GM21825 (cell line): ENCODE results near the gene MTMR12.
A peak's percentile ranks its signal among the peaks of the same experiment; 100 is the strongest.

Experiments
- ATAC-seq: cut with Tn5 transposase; IDR thresholded peaks from one replicate; pipeline ENCODE4 v1.9.1; 2021; ENCODE audit warnings: mild to moderate bottlenecking, moderate library complexity; ENCODE audit not compliant: unreplicated experiment

MTMR12 gene

GRCh38 chr5:32312595-32313332 is at the start of gene MTMR12:
MTMR12 (minus strand) TSS chr5:32312939; CDS start chr5:32312838, 101 bp downstream.
- ATAC-seq: peak; percentile 94

- no peak for ATAC-seq
Measured at GRCh38 chr5:32362527-32362926, 49.8 kb upstream of the MTMR12 start.

- ATAC-seq: no peak
Measured at GRCh38 chr5:32360906-32361305, 48.2 kb upstream of the MTMR12 start.

GRCh38 chr5:32358611-32359010 is 45.9 kb upstream of the MTMR12 start:
- ATAC-seq: no peak

GRCh38 chr5:32357658-32358057 is 44.9 kb upstream of the MTMR12 start:
- no peak for ATAC-seq

- no peak for ATAC-seq
Measured at GRCh38 chr5:32355686-32356085, 42.9 kb upstream of the MTMR12 start.

GRCh38 chr5:32353420-32353819 is 40.7 kb upstream of the MTMR12 start:
- no peak for ATAC-seq

GRCh38 chr5:32352685-32353084 is 39.9 kb upstream of the MTMR12 start:
- ATAC-seq: no peak

- ATAC-seq: no peak
Measured at GRCh38 chr5:32346869-32347268, 34.1 kb upstream of the MTMR12 start.

GRCh38 chr5:32343058-32343672 is 30.4 kb upstream of the MTMR12 start:
- ATAC-seq: no peak

- no peak for ATAC-seq
Measured at GRCh38 chr5:32342656-32343055, 29.9 kb upstream of the MTMR12 start.

- no peak for ATAC-seq
Measured at GRCh38 chr5:32339878-32340277, 27.1 kb upstream of the MTMR12 start.

- ATAC-seq: no peak
Measured at GRCh38 chr5:32339198-32339597, 26.5 kb upstream of the MTMR12 start.

GRCh38 chr5:32332966-32333365 is 20.2 kb upstream of the MTMR12 start:
- ATAC-seq: no peak

GRCh38 chr5:32332361-32332760 is 19.6 kb upstream of the MTMR12 start:
- no peak for ATAC-seq

- no peak for ATAC-seq
Measured at GRCh38 chr5:32331935-32332274, 19.2 kb upstream of the MTMR12 start.

- no peak for ATAC-seq
Measured at GRCh38 chr5:32331217-32331934, 18.6 kb upstream of the MTMR12 start.

GRCh38 chr5:32330126-32330971 is 17.6 kb upstream of the MTMR12 start:
- ATAC-seq: no peak

- peak; percentile 90 for ATAC-seq
Measured at GRCh38 chr5:32329395-32329834, 16.7 kb upstream of the MTMR12 start.

GRCh38 chr5:32326216-32326772 is 13.6 kb upstream of the MTMR12 start:
- no peak for ATAC-seq

- ATAC-seq: no peak
Measured at GRCh38 chr5:32325616-32326015, 12.9 kb upstream of the MTMR12 start.
